NK-92 (cell line): Measurements from ENCODE around the gene SYCP2.
"Not testable (repeated sequence)": the region's sequence is repeated elsewhere in the genome, so short reads cannot be mapped to it uniquely, and the experiment has no call there.

Source experiments
- DNase-seq: peaks from one replicate; lab custom pipeline; 2025; ENCODE audit not compliant: unreplicated experiment; lab: John Stamatoyannopoulos, UW

SYCP2 gene

DNA sequence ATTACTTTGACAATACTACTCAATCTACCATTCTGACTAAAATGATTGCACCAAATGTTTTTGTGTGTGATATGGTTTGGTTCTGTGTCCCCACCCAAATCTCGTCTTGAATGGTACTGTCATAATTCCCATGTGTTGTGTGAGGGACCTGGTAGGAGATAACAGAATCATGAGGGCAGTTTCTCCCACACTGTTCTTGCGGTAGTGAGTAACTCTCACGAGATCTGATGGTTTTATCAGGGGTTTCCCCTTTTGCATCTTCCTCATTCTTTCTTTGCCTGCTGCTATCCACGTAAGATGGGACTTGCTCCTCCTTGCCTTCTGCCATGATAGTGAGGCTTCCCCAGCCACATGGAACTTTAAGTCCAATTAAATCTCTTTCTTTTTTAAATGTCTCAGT is 20.8 kb downstream of the SYCP2 start:
- no peak for DNase-seq

DNA sequence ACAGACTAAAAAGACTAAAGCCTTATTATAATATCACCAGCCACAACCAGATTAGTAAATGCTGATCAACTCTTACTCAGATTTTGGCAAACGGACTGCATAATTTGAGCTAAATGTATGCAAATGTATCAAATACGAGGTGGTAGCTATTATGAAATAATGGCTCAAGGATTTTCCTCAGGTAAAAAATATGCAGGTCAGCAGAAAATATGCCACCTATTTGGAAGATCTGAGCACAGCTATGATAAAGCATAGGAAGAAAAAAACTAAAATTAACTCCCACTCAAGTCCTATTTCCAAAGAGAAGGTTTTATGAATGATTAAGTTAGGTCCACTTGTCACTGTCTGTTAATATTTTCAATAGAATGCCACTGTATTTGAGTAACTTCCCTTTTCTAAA is 22.4 kb downstream of the SYCP2 start:
- DNase-seq: no peak

DNA sequence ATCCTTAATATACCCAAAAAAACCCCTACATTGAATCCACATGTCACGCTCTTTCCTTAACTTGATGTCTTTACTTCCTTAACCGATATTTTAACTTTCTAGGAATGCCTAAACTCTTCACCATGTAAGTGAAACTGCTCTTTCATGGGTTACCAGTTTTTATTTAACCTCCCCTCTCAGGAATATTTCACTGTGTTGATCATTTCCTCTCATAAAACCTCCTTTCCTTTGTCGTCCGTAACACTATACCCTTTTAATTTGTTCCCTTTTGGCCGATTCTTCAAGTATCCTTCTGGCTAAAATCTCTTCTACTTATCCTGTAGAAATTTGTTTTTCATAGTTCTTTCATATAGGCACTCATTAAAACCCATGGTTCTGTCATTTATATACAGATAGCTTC is 24.6 kb downstream of the SYCP2 start:
- DNase-seq: no peak

DNA sequence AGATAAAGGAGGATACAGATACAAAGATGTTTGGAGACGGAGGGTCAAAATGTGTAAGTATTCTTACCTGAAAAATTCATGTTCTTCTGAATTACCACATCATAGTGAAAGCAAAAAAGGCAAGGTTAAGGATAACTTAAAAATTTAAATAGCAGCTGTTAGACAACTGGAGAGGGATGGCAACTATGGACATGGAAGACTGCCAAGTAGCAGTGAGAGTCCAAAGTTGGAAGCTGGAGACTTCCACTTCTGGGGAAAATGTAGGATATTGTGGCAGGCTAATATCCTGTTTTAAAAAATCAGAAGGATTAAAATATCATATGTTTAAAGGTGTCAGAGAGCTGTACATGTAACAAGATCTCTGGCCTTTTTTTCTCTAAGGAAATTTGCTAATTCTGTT is 29.8 kb downstream of the SYCP2 start:
- no peak for DNase-seq

DNA sequence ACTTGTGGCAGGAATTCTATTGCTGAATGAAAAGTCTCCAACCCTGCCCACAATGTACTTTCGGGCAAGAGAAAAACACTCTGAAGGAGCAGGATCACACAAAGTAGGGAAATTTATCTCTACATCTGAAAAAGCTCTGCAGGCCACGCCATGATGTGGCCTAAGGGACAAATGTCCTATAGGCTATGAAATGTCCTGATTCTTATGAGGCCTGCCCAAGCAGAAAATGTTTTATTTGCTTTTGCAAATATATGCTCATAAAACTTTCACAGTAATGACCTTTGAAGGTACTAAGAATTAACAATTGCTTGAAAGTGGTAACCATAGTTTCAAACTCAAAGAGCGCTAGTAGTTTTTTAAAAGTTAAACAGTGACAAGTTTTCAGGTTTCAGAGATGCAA is 31.0 kb downstream of the SYCP2 start:
- no peak for DNase-seq

DNA sequence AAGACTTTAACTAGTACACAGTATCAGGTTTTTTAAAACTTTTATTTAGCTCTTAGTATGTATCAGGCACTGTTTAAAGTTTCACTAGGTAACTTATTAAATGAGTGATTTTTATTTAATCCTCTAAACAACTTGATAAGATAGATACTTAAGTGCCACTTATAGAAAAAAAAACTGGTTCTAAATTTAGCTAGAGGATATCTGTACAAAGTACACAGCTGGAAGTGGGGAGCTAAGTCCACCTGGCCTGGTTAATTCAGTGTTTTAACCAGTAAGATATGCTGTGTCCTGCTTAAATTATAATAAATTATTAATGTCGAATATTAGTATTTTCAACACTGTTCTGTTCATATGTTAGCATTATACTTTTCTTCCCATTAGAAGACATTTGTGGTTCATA is 37.5 kb downstream of the SYCP2 start:
- no peak for DNase-seq

DNA sequence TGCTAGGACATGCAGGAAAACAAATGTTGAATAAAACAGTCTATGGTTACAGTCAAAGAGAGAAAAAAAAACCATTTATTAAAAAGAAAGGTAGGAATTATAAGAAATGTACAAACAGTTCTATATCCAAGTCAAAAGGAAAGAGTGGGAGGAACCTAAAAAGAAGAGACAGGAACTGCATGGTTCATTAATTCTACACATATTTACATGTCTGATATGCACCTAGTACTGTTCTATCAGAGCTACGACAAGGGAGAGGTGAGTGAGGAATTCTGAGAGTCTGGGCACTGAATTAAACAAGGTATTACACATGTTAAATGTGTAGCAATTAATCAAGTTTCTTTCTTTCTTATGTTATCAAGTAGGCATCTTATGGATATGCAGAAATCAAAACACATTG is 41.9 kb downstream of the SYCP2 start:
- DNase-seq: no peak

DNA sequence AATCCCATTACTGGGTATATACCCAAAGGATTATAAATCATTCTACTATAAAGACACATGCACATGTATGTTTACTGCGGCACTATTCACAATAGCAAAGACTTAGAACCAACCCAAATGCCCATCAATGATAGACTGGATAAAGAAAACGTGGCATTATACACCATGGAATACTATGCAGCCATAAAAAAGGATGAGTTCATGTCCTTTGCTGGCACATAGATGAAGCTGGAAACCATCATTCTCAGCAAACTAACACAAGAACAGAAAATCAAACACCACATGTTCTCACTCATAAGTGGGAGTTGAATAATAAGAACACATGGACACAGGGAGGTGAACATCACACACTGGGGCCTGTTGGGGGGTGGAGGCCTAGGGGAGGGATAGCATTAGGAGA is 43.4 kb downstream of the SYCP2 start:
- not testable (repeated sequence) for DNase-seq

DNA sequence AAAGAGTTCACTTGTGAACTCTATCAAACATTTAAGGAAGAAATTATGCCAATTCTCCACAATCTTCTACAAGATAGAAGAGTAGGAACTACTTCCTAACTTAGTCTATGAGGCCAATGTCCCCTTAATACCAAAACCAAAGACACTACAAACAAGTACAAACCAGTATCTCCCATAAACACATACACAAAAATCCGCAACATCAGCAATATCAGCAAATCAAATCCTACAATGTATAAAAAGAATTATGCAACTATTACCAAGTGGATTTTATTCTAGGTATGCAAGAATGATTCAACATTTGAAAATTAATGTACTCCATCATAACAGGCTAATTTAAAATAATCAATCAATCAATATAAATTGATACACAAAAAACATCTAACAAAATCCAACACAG is 45.4 kb downstream of the SYCP2 start:
- no peak for DNase-seq

DNA sequence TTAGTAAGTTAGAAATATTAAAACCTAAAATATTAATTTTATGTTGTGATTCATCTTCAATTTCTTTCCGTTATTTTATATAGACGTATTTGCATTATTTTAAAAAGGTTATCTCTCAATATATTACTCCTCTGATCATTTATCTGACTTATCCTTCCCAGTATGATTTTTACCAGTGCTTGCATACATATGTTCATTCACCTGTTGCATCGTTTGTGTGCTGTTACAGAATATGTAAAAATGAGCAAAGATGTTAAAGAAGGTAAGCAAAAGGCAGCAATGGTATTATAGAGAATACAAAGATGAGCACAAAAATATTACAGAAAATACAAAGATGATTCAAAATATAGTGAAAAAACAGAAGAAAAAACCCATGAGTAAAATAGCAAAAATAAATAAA is 48.9 kb downstream of the SYCP2 start:
- no peak for DNase-seq

DNA sequence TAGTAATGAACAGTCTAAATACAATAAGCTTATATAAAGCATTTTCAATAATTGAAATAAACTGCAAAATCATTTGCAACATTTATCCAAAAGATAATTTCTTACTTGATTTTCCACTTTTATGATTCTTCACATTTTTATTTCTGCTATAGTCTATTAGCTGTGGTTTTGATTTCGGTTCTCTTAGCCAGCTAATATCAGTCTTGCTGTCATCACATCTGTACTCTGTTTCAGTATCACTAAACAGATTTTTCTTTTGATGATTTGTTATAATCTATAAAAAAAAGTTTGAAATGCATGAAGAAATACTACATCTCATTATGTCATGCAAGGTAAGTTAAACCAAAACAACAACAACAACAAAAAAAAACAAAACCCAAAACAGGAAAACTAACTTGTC is 53.2 kb downstream of the SYCP2 start:
- no peak for DNase-seq

DNA sequence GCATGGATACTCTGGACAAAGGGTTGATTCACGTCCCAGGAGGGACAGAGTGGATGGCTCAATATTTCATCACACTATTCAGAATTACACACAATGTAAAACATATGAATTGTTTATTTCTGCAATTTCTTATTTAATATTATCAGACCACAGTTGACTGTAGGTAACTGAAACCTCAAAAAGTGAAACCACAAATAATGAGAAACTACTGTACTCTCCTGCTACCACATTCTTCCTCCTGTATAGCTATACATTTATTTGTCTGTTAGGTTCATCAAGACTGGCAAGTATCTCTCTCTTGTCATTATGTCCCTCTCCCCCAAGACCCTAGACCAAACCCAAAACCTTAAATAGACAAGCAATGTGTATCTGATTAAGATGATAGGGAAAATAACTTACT is 60.0 kb downstream of the SYCP2 start:
- DNase-seq: no peak

DNA sequence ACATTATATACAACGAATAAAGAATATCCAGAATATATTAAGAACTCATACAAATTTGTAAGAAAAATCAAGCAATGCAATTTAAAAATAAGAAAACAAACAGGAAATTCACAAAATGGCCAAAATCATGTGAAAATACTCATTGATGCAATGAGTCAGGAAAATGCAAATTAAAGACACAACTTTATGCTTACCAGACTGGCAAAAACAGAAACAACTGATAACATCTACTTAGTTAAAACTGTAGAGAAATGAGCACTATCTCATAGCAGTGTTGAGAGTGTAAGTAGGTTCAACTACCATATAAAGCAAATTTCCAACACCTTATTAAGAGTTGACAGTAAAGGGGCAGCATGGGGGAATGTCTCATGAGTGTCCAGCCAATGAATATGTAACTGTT is 62.3 kb downstream of the SYCP2 start:
- no peak for DNase-seq

DNA sequence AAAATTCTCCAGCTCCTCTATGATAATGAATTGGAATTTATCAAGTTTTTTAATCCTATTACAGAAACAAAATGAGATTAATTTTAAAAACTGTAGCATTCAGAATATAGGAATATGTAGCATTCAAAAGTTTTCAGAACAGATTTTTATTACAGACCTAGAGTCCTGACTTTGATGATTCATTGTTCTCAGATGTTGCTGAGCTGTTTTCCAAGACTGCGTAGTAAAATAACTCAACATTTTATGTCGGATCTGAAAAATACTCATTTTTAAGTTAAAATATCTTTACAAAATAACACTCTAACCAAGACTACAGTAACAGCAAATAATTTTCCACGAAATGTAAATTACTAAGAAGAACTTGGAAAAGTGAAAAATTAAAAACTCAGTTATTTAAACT is 67.1 kb downstream of the SYCP2 start:
- no peak for DNase-seq

DNA sequence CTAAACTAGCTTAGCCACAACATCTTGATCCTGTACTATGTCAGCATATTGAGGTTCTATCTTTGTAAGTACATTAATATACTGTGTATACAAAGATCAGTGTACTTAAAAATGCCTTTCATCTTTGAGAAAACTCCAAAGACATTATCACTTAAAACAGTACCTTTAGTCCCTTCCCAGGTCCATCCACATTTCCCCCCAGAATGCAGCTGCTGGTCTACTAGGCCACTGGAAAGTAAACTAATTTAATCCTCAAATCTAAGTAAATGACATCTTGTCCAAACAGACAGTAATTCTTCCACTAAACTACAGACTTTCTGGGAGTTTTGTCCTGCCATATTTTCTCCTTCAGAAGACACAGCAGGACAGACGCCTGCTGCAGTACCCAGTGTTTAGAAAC is 68.7 kb downstream of the SYCP2 start:
- DNase-seq: no peak

DNA sequence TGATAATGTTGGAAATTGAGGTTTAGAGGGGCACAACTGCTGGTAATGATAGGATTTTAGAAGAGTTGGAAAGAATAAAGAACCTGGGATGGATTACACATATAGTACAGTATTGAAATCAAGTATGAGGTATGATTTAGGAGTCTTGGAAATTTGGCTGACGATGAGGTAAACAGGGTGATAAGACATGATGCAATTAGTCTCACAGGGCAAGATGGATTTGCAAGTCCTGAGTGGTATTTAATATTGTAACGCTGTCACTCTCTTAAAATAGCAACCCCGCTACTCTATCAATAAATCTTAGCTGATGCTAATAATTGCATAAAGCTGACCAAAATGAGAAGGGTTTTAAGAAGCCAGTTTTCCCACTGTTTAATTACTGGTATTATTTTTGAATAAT is 70.4 kb downstream of the SYCP2 start:
- DNase-seq: no peak

DNA sequence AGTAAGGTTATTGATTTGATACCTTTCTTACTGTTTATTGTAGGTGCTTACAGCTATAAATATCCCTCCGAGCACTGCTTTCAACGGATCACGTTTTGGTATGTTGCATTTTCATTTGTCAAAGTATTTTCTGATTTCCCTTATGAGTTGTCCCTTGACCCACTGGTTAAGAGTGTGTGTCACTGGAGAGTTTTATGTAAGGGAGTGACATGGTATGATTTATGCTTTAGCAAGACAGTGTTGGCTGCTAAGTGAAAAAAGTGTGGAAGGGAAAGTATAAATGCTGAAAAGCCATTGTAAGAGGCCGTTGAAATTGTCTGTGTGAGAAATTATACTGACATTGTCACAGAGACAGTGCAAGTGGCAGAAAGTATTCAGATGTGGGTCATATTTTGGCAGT is 72.0 kb downstream of the SYCP2 start:
- no peak for DNase-seq

DNA sequence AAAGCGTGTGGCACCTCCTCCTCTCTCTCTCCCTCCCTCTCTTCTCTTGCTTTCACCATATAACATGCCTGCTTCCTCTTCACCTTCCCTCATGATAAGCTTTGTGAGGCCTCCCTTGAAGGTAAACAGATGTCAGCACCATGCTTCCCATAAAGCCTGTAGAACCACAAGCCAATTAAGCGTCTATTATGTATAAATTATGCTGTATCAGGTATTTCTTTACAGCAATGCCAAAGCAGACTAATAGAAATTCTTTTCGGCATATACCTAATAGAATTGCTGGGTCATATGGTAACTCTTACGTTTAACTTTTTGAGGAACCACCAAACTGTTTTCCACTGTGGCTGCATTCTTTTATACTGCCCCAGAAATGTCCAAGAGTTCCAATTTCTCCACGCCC is 75.0 kb downstream of the SYCP2 start:
- no peak for DNase-seq

DNA sequence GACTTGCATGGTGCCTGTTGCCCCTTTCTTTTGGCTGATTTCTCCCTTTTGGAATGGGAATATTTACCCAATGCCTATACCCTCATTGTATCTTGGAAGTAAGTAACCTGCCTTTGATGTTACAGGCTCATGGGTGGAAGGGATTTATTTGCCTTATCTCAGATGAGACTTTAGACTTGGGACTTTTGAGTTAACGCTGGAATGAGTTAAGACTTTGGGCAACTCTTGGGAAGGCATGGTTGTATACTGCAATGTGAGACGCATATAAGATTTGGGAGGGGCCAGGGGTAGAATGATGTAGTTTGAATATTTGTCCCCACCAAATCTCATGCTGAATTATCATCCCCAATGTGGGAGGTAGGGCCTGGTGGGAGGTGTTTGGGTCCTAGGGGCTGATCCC is 75.5 kb downstream of the SYCP2 start:
- no peak for DNase-seq

DNA sequence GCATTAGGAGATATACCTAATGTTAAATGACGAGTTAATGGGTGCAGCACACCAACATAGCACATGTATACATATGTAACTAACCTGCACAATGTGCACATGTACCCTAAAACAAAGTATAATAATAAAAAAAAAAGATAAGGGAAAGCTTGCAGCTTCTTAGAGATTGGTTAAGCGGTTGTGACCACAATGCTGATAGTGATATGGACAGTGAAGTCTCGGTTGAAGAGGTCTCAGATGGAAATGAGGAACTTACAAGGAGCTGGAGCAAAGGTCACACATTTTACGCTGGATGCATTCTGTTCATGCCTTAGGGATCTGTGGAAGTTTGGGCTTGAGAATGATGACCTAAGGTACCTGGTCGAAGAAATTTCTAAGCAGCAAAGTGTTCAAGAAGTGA is 76.5 kb downstream of the SYCP2 start:
- not testable (repeated sequence) for DNase-seq

DNA sequence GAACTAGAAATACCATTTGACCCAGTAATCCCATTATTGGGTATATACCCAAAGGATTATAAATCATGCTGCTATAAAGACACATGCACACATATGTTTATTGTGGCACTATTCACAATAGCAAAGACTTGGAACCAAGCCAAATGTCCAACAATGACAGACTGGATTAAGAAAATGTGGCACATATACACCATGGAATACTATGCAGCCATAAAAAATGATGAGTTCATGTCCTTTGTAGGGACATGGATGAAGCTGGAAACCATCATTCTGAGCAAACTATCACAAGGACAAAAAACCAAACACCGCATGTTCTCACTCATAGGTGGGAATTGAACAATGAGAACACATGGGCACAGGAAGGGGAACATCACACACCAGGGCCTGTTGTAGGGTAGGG is 76.9 kb downstream of the SYCP2 start:
- not testable (repeated sequence) for DNase-seq

DNA sequence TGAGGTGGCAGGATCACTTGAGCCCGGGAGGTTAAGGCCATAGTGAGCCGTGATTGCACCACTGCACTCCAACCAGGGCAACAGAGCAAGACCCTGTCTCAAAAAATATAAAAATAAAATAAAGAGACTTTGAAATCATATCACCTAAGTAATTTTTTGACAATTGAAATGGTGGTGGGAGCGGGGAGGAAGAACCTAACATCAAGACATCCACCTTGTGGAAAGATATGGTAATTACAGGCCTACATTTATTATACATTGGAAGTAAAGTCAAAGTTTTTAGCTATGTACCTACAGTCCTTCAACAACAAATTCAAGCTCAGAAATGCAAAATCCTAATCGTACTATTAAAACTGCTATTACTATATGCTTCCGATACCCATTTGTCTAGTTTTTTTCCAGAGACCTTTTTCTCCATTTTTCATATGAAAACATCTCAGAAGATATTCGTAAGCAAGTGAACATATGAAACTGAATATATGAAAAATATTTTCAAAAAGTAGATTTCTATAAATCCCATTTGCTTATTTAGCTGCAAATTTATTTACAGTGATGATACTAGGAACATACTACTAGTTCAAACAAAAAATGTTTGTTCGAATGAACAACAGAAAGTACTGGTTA is 83.3 kb downstream of the SYCP2 start:
- DNase-seq: no peak

DNA sequence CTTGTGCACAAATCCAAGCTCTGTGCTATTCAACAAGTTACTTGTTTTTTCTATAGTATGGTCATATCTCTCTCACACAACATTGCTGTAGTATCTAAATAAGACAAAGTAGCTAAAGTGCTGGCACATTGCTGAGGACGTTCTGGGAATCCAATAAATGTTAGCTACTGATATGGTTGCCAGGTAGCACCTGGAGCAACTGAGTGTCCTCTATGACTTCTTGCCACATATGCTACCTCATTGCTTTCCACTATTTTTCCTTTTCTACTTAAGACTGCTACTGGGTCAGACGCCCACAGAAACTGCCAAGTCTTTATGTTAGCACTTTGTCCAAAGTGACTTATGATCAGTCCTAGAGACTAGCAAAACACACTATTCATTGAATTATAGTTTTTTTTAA is 85.3 kb downstream of the SYCP2 start:
- DNase-seq: no peak

DNA sequence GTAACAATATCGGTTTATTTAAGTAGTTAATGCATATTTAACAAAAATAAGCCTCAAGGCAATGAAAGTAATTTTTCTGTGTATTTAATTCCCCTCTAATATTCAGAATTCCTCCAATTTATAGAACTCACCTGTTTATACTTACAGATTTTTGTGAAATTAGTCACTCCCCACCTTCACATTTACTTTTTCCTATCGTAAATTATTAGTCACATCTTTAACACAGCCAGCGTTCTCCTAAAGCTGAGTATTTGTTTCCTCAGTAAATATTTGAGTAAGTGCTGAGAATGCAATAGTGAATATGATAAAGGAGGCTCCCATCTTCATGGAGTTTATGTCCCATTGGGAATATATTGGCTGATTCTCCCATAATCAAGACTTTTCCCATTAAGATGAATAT is 88.0 kb downstream of the SYCP2 start:
- no peak for DNase-seq
